GM12878 (cell line): Measurements from ENCODE around the gene ALS2. TPM values are rescaled to one million over a fixed set of nuclear protein-coding genes. Genes with fewer than 3 reads are reported as not detected.

Source experiments
- ATAC-seq: fragments of 200-7000 bp; cut with Tn5 transposase; 3 replicates; pipeline ENCODE4 v1.9.1; 2020; ENCODE audit warnings: mild to moderate bottlenecking, moderate library complexity
- BruUV-seq: library from RNA; stranded (reverse); fragments of 400-500 nt; replicated peaks from 2 replicates; lab custom pipeline; 2021; lab: Mats Ljungman, UMichigan
- CTCF ChIA-PET: fragments of 300-600 bp; sonication (Branson Sonifier 250); formaldehyde crosslinking; extraction: SDS; loops from one replicate; lab custom pipeline; 2021; ENCODE audit warnings: inconsistent platforms; lab: Yijun Ruan, JAX
- POLR2A ChIA-PET: fragments of 350-600 bp; formaldehyde crosslinking; extraction: SDS; loops from one replicate; lab custom pipeline; 2021; ENCODE audit warnings: inconsistent platforms; lab: Charles Lee
- RAD21 ChIA-PET: fragments of 300-600 bp; sonication (Branson Sonifier 250); formaldehyde crosslinking; loops from one replicate; lab custom pipeline; 2023; ENCODE audit warnings: antibody characterized with exemption; ENCODE audit not compliant: unreplicated experiment; lab: Charles Lee
- SMC1A ChIA-PET: fragments of 300-600 bp; sonication (Branson Sonifier 250); formaldehyde crosslinking; loops from one replicate; lab custom pipeline; 2023; ENCODE audit not compliant: unreplicated experiment, uncharacterized antibody; lab: Charles Lee
- DNase-seq: peaks from one replicate; pipeline ENCODE4 v3.0.0-alpha.2; 2011; ENCODE audit warnings: low read depth, low spot score
- FAIRE-seq: peaks from 3 replicates; lab custom pipeline; 2011; peaks lifted over from hg19 to GRCh38; lab: Jason Lieb, UNC
- H2AFZ ChIP-seq: 2 replicates; pipeline ENCODE4 v1.6.0; 2011; ENCODE audit warnings: low read depth, low read length, control low read depth; ENCODE audit not compliant: control insufficient read depth
- H3K27ac ChIP-seq: 2 replicates; pipeline ENCODE4 v1.5.1; 2011; ENCODE audit warnings: control low read depth; ENCODE audit not compliant: control insufficient read depth, insufficient read depth
- H3K27me3 ChIP-seq, 2 experiments: replicated peaks in 1 of 2; 2 replicates each; pipeline versions ENCODE4 v1.6.0 to v1.6.1; 2011; ENCODE audit warnings: low read length in 1 of 2; ENCODE audit not compliant: control insufficient read depth in 2 of 2, insufficient read depth in 2 of 2
- H3K36me3 ChIP-seq, 2 experiments: 2 replicates each; pipeline ENCODE4 v1.5.1; 2011; ENCODE audit warnings: low read length in 1 of 2; ENCODE audit not compliant: control insufficient read depth in 2 of 2, insufficient read depth in 2 of 2
- H3K4me1 ChIP-seq: 2 replicates; pipeline ENCODE4 v1.6.1; 2011; ENCODE audit warnings: mild to moderate bottlenecking, low read length, moderate library complexity, mixed read lengths; ENCODE audit not compliant: control insufficient read depth, insufficient read depth
- H3K4me2 ChIP-seq: 2 replicates; pipeline ENCODE4 v1.6.0; 2011; ENCODE audit warnings: control low read depth; ENCODE audit not compliant: control insufficient read depth, insufficient read depth
- H3K4me3 ChIP-seq: fragments of 200-600 bp; sonication (generic); 2 replicates; pipeline ENCODE4 v1.5.1; 2016
- H3K79me2 ChIP-seq: 2 replicates; pipeline ENCODE4 v1.6.0; 2011; ENCODE audit warnings: low read length; ENCODE audit not compliant: control insufficient read depth, insufficient read depth
- H3K9ac ChIP-seq: 2 replicates; pipeline ENCODE4 v1.8.0; 2011; ENCODE audit warnings: low read length, control low read depth, mixed read lengths; ENCODE audit not compliant: control insufficient read depth, insufficient read depth
- H3K9me3 ChIP-seq: replicated peaks from 3 replicates; pipeline ENCODE4 v1.5.1; 2011; ENCODE audit warnings: mild to moderate bottlenecking, low read length; ENCODE audit not compliant: control insufficient read depth, insufficient read depth
- H4K20me1 ChIP-seq: 2 replicates; pipeline ENCODE4 v1.6.0; 2011; ENCODE audit not compliant: control insufficient read depth, insufficient read depth
- CBX5 ChIP-seq: sonication (generic); IDR thresholded peaks from 2 replicates; pipeline ENCODE4 v1.6.1; 2016; ENCODE audit warnings: low read depth, moderate library complexity, mild to moderate bottlenecking, inconsistent platforms
- CHD1 ChIP-seq: IDR thresholded peaks from 2 replicates; pipeline ENCODE4 v1.6.1; 2012; ENCODE audit warnings: low read depth, low read length, improper control_type of control experiment
- ESRRA ChIP-seq: IDR thresholded peaks from 2 replicates; pipeline ENCODE4 v1.6.1; 2012; ENCODE audit warnings: mild to moderate bottlenecking, low read length, improper control_type of control experiment
- EZH2 ChIP-seq: IDR thresholded peaks from 2 replicates; pipeline ENCODE4 v1.6.1; 2012; ENCODE audit warnings: low read depth, mild to moderate bottlenecking, control low read depth, inconsistent platforms, low read length, borderline replicate concordance; ENCODE audit not compliant: control insufficient read depth
- GABPA ChIP-seq: IDR thresholded peaks from 2 replicates; pipeline ENCODE4 v1.6.1; 2014; ENCODE audit warnings: antibody characterized with exemption, low read depth, mild to moderate bottlenecking, inconsistent platforms
- IKZF2 ChIP-seq, 2 experiments: fragments of 450-650 bp; IDR thresholded peaks; 2 replicates each; pipeline ENCODE4 v1.6.1; 2017; ENCODE audit warnings: mild to moderate bottlenecking in 2 of 2, moderate library complexity in 2 of 2
- NRF1 ChIP-seq: conservative IDR thresholded peaks from 2 replicates; pipeline ENCODE4 v1.6.1; 2011; ENCODE audit warnings: mild to moderate bottlenecking, low read depth, low read length, improper control_type of control experiment
- POLR2AphosphoS5 ChIP-seq: IDR thresholded peaks from 2 replicates; pipeline ENCODE4 v1.6.1; 2011; ENCODE audit warnings: mild to moderate bottlenecking, low read length, inconsistent platforms
- SRF ChIP-seq, 2 experiments: IDR thresholded peaks; 2 replicates each; pipeline ENCODE4 v1.6.1; 2011; ENCODE audit warnings: low read depth in 2 of 2, low read length in 2 of 2, mild to moderate bottlenecking in 1 of 2, moderate library complexity in 1 of 2
- TCF12 ChIP-seq: IDR thresholded peaks from 2 replicates; pipeline ENCODE4 v1.6.1; 2011; ENCODE audit warnings: low read depth, mild to moderate bottlenecking, low read length
- WGBS: methylation state at CpG from one replicate; pipeline ENCODE4 v1.1.6; 2016; ENCODE audit warnings: low lambda C conversion rate; ENCODE audit not compliant: insufficient replicate concordance, insufficient coverage; ENCODE audit errors: missing lambda C conversion rate; 5-methylcytosine and 5-hydroxymethylcytosine counted together
- in situ Hi-C: fragments of 300-500 bp; cut with MboI; formaldehyde crosslinking; loops from 9 replicates; pipeline ENCODE4 v1.14.3; 2018; ENCODE audit warnings: mixed read lengths
- intact Hi-C: fragments of 100-400 bp; cut with micrococcal nuclease; formaldehyde crosslinking; loops from one replicate; pipeline ENCODE4 v1.14.2; 2022; ENCODE audit not compliant: unreplicated experiment
- polyA plus RNA-seq, 11 experiments: library from polyadenylated mRNA; depleted of rRNA in 4 of 11; unstranded in 6 of 11; stranded (reverse) in 5 of 11; fragments of >200 nt; fragmentation: Nextera tagmentation in 4 of 11; fragmentation: Illumina TruSeq in 1 of 11; extraction: Ambion mirVana in 4 of 11; extraction: Trizol in 1 of 11; gene quantifications; 1 replicate in 1 of 11; 2 replicates in 10 of 11; pipeline versions ENCODE4 v1.2.1 to v1.2.3, GENCODE V29; 2011 to 2016; ENCODE audit warnings: inconsistent platforms in 2 of 11, missing spikeins in 2 of 11, low read depth in 1 of 11
- total RNA-seq, 4 experiments: library from RNA; depleted of rRNA in 3 of 4; stranded (reverse); fragments of >200 nt in 3 of 4; fragmentation: Illumina TruSeq in 1 of 4; extraction: Trizol in 1 of 4; gene quantifications; 2 replicates each; pipeline versions ENCODE4 v1.2.1 to v1.2.3, GENCODE V29; 2013 to 2021
- TF ChIP-seq, protein P1 (sequence below): fragments of 450-650 bp; IDR thresholded peaks from 2 replicates; pipeline ENCODE4 v1.6.1; 2016; ENCODE audit warnings: mild to moderate bottlenecking
- TF ChIP-seq, protein P2 (sequence below): fragments of 450-650 bp; IDR thresholded peaks from 2 replicates; pipeline ENCODE4 v1.6.1; 2017; ENCODE audit warnings: mild to moderate bottlenecking
- TF ChIP-seq, protein P3 (sequence below): fragments of 450-650 bp; IDR thresholded peaks from 2 replicates; pipeline ENCODE4 v1.6.1; 2018; ENCODE audit warnings: borderline replicate concordance, mild to moderate bottlenecking; ENCODE audit not compliant: partially characterized antibody

ALS2 gene
- total and polyA plus RNA-seq, 10 of the 15 experiments (the other 5 are each of a cell fraction or from before 2014, with no cell fraction given), result 2.4 to 10.4 (median 7.7) TPM

DNA sequence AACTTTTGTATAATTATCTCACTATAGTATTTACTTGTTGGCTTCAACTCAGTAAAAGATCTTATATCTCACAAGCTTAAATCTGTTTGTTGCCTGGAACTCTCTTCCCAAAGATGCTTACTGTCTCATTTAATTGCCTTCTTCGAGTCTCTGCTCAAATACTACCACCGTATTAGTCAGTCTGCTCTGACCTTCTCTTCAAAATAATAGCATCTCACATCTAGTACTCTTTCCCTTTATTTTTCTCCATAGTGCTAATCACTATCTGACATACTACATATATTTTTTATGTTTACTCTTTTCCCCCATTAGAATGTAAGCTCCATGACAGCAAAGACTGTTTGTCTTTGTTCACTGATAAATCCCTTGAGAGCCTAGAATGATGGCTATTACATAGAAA lies 71.7 kb downstream of the ALS2 start (continued):
- TF ChIP-seq, protein P1, sequence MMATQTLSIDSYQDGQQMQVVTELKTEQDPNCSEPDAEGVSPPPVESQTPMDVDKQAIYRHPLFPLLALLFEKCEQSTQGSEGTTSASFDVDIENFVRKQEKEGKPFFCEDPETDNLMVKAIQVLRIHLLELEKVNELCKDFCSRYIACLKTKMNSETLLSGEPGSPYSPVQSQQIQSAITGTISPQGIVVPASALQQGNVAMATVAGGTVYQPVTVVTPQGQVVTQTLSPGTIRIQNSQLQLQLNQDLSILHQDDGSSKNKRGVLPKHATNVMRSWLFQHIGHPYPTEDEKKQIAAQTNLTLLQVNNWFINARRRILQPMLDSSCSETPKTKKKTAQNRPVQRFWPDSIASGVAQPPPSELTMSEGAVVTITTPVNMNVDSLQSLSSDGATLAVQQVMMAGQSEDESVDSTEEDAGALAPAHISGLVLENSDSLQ, result no peak
- TF ChIP-seq, all 136 proteins: peak for 0

- Histone ChIP-seq H3K27me3 (no peaks in the 10 kb centered on the region), H3K79me2 (no peaks in the 10 kb centered on the region), H4K20me1 (no peaks in the 10 kb centered on the region), H3K4me1 (no peaks in the 10 kb centered on the region), H3K4me2 (no peak overlapping the region), H3K4me3 (no peak overlapping the region), H3K36me3 (no peaks in the 10 kb centered on the region), H3K27ac (no peak overlapping the region), H2AFZ (no peak overlapping the region), H3K9me3 (no peaks in the 10 kb centered on the region), H3K9ac (no peak overlapping the region)
- FAIRE-seq (no peak), DNase-seq (no peak), ATAC-seq (no peak)
- ChIA-PET POLR2A (no interaction called here), CTCF (interaction anchor here (1.5 kb wide), 1 partner anchor 41 kb away, joined by 4 read pairs; no protein-coding TSS in a partner anchor), SMC1A (no interaction called here), RAD21 (no interaction called here)
- 81% methylated on average over 3 of the region's 3 CpGs for WGBS
- TF ChIP-seq EZH2 (no peak), SRF (IDR thresholded peaks at IDR 0.05; ENCODE audit: low read depth in 2 of 2, low read length in 2 of 2) (no peak), CHD1 (no peak), POLR2AphosphoS5 (no peak), NRF1 (no peak), ESRRA (no peak), TCF12 (no peak), CBX5 (no peak), GABPA (no peak), IKZF2 (IDR thresholded peaks at IDR 0.05) (no peak)
- TF ChIP-seq, protein P2, sequence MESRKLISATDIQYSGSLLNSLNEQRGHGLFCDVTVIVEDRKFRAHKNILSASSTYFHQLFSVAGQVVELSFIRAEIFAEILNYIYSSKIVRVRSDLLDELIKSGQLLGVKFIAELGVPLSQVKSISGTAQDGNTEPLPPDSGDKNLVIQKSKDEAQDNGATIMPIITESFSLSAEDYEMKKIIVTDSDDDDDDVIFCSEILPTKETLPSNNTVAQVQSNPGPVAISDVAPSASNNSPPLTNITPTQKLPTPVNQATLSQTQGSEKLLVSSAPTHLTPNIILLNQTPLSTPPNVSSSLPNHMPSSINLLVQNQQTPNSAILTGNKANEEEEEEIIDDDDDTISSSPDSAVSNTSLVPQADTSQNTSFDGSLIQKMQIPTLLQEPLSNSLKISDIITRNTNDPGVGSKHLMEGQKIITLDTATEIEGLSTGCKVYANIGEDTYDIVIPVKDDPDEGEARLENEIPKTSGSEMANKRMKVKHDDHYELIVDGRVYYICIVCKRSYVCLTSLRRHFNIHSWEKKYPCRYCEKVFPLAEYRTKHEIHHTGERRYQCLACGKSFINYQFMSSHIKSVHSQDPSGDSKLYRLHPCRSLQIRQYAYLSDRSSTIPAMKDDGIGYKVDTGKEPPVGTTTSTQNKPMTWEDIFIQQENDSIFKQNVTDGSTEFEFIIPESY, result no peak
- TF ChIP-seq, protein P3, sequence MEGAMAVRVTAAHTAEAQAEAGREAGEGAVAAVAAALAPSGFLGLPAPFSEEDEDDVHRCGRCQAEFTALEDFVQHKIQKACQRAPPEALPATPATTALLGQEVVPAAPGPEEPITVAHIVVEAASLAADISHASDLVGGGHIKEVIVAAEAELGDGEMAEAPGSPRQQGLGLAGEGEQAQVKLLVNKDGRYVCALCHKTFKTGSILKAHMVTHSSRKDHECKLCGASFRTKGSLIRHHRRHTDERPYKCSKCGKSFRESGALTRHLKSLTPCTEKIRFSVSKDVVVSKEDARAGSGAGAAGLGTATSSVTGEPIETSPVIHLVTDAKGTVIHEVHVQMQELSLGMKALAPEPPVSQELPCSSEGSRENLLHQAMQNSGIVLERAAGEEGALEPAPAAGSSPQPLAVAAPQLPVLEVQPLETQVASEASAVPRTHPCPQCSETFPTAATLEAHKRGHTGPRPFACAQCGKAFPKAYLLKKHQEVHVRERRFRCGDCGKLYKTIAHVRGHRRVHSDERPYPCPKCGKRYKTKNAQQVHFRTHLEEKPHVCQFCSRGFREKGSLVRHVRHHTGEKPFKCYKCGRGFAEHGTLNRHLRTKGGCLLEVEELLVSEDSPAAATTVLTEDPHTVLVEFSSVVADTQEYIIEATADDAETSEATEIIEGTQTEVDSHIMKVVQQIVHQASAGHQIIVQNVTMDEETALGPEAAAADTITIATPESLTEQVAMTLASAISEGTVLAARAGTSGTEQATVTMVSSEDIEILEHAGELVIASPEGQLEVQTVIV, result no peak
- intact Hi-C loops, result no loop called here
- in situ Hi-C loops, result no loop called here
- no TSS peak for BruUV-seq
These were observed 73.0 kb downstream of the ALS2 start for GRCh38 chr2:201707753-201708152.
